ENCODE results near the gene ARRDC3.

ARRDC3 gene

GRCh38 chr5:91361055-91361701 is 21.9 kb downstream of the ARRDC3 start:
- Histone ChIP-seq H3K27ac (ENCODE audit: low read depth, low read length, poor library complexity, severe bottlenecking) (no peak overlapping the region), H3K36me3 (ENCODE audit: insufficient read depth, low read length) (no peaks in the 10 kb centered on the region), H3K4me3 (ENCODE audit: low read depth, low read length, poor library complexity, severe bottlenecking) (no peak overlapping the region), H3K9ac (ENCODE audit: low read length) (no peak overlapping the region), H3K4me2 (ENCODE audit: low read length) (no peak overlapping the region), H3K9me3 (ENCODE audit: low read length) (peaks cover 13% of the 10 kb centered on the region), H2AFZ (ENCODE audit: low read length) (no peak overlapping the region), H3K79me2 (ENCODE audit: insufficient read depth, low read length) (no peaks in the 10 kb centered on the region), H3K27me3 (ENCODE audit: insufficient read depth, low read length) (no peaks in the 10 kb centered on the region), H3K9me2 (ENCODE audit: low read depth, low read length) (no peaks in the 10 kb centered on the region), H3K4me1 (ENCODE audit: insufficient read depth, low read length, severe bottlenecking) (peaks cover 6% of the 10 kb centered on the region), H3F3A (ENCODE audit: insufficient read depth, low read length) (no peaks in the 10 kb centered on the region), H4K20me1 (ENCODE audit: insufficient read depth, low read length) (no peaks in the 10 kb centered on the region)
- no peak for TF ChIP-seq EZH2 (IDR thresholded peaks at IDR 0.05; ENCODE audit: borderline replicate concordance, low read length)
- no peak for TF ChIP-seq CTCF (IDR thresholded peaks at IDR 0.05; ENCODE audit: low read length)

- H3K4me3 ChIP-seq (ENCODE audit: low read depth, low read length, poor library complexity, severe bottlenecking) = no peak overlapping the region
- peaks cover 13% of the 10 kb centered on the region for H3K9me3 ChIP-seq (ENCODE audit: low read length)
- H3K79me2 ChIP-seq (ENCODE audit: insufficient read depth, low read length) = no peaks in the 10 kb centered on the region
- H2AFZ ChIP-seq (ENCODE audit: low read length) = 0 out of 2 replicates have a peak overlapping the region, but pooled peaks have one; percentile 69
- H3K27me3 ChIP-seq (ENCODE audit: insufficient read depth, low read length) = no peaks in the 10 kb centered on the region
- H4K20me1 ChIP-seq (ENCODE audit: insufficient read depth, low read length) = no peaks in the 10 kb centered on the region
- no peaks in the 10 kb centered on the region for H3K36me3 ChIP-seq (ENCODE audit: insufficient read depth, low read length)
- H3K27ac ChIP-seq (ENCODE audit: low read depth, low read length, poor library complexity, severe bottlenecking) = no peak overlapping the region
- H3K4me2 ChIP-seq (ENCODE audit: low read length) = no peak overlapping the region
- H3K9me2 ChIP-seq (ENCODE audit: low read depth, low read length) = no peaks in the 10 kb centered on the region
- H3K9ac ChIP-seq (ENCODE audit: low read length) = no peak overlapping the region
- H3K4me1 ChIP-seq (ENCODE audit: insufficient read depth, low read length, severe bottlenecking) = peaks cover 10% of the 10 kb centered on the region
- TF ChIP-seq CTCF (IDR thresholded peaks at IDR 0.05; ENCODE audit: low read length) (no peak), EZH2 (IDR thresholded peaks at IDR 0.05; ENCODE audit: borderline replicate concordance, low read length) (no peak)
- no peaks in the 10 kb centered on the region for H3F3A ChIP-seq (ENCODE audit: insufficient read depth, low read length)
Measured at GRCh38 chr5:91359962-91360609, 23.0 kb downstream of the ARRDC3 start.

- TF ChIP-seq CTCF (IDR thresholded peaks at IDR 0.05; ENCODE audit: low read length) (no peak), EZH2 (IDR thresholded peaks at IDR 0.05; ENCODE audit: borderline replicate concordance, low read length) (no peak)
Measured at GRCh38 chr5:91357806-91358205, 25.3 kb downstream of the ARRDC3 start.

More at GRCh38 chr5:91357806-91358205, 25.3 kb downstream of the ARRDC3 start:
- H2AFZ ChIP-seq (ENCODE audit: low read length) = no peak overlapping the region
- H3K36me3 ChIP-seq (ENCODE audit: insufficient read depth, low read length) = no peaks in the 10 kb centered on the region
- H3K9me3 ChIP-seq (ENCODE audit: low read length) = peaks cover 13% of the 10 kb centered on the region
- no peaks in the 10 kb centered on the region for H3K79me2 ChIP-seq (ENCODE audit: insufficient read depth, low read length)
- no peak overlapping the region for H3K4me2 ChIP-seq (ENCODE audit: low read length)
- no peak overlapping the region for H3K9ac ChIP-seq (ENCODE audit: low read length)
- H3K27me3 ChIP-seq (ENCODE audit: insufficient read depth, low read length) = no peaks in the 10 kb centered on the region
- peaks cover 19% of the 10 kb centered on the region for H3K4me1 ChIP-seq (ENCODE audit: insufficient read depth, low read length, severe bottlenecking)
- H3K9me2 ChIP-seq (ENCODE audit: low read depth, low read length) = no peaks in the 10 kb centered on the region
- no peaks in the 10 kb centered on the region for H3F3A ChIP-seq (ENCODE audit: insufficient read depth, low read length)
- no peak overlapping the region for H3K4me3 ChIP-seq (ENCODE audit: low read depth, low read length, poor library complexity, severe bottlenecking)
- H4K20me1 ChIP-seq (ENCODE audit: insufficient read depth, low read length) = no peaks in the 10 kb centered on the region
- H3K27ac ChIP-seq (ENCODE audit: low read depth, low read length, poor library complexity, severe bottlenecking) = no peak overlapping the region
